Tibial artery (tissue), 4 donors: ENCODE results near the gene SRRM2.

Source experiments
- DNase-seq, 2 donors: peaks; one replicate each; pipeline ENCODE4 v3.0.0-alpha.2; 2019
- H3K27ac ChIP-seq, 2 donors: fragments of 200-600 bp; sonication (generic) in 1 of 2; 1 replicate in 1 of 2; 2 replicates in 1 of 2; pipeline ENCODE4 v1.5.1; 2018 to 2019; ENCODE audit warnings: mild to moderate bottlenecking in 1 of 2
- H3K27me3 ChIP-seq, 2 donors: fragments of 200-600 bp; sonication (generic) in 1 of 2; one replicate each; pipeline versions ENCODE4 v1.5.1 to v1.6.0; 2016 to 2019
- H3K36me3 ChIP-seq, 3 donors: fragments of 200-600 bp; sonication (generic) in 2 of 3; one replicate each; pipeline ENCODE4 v1.5.1; 2016 to 2019; ENCODE audit warnings: mild to moderate bottlenecking in 2 of 3
- H3K4me1 ChIP-seq, 4 donors: fragments of 200-600 bp; sonication (generic) in 2 of 4; 1 replicate in 3 of 4; 2 replicates in 1 of 4; pipeline ENCODE4 v1.5.1; 2016 to 2019
- H3K4me3 ChIP-seq, 2 donors: fragments of 200-600 bp; sonication (generic) in 1 of 2; 1 replicate in 1 of 2; 2 replicates in 1 of 2; pipeline ENCODE4 v1.5.1; 2018 to 2019; ENCODE audit warnings: mild to moderate bottlenecking in 2 of 2
- H3K9me3 ChIP-seq, 3 donors: fragments of 200-600 bp; sonication (generic) in 1 of 3; one replicate each; pipeline ENCODE4 v1.5.1; 2016 to 2019
- CTCF ChIP-seq, 2 experiments: fragments of 200-600 bp in 1 of 2; fragments of 450-650 bp in 1 of 2; IDR thresholded peaks; one replicate each; pipeline ENCODE4 v1.5.1; 2017 to 2019; ENCODE audit warnings: antibody characterized with exemption in 2 of 2, mild to moderate bottlenecking in 1 of 2, moderate library complexity in 1 of 2
- intact Hi-C: fragments of 100-400 bp; cut with DNase I; formaldehyde crosslinking; loops from one replicate; pipeline ENCODE4 v1.15.0; 2023; ENCODE audit warnings: low total_unique reads

SRRM2 gene

GRCh38 chr16:2762711-2763110 is 10.3 kb downstream of the SRRM2 start:
- intact Hi-C loops, result no loop called here
- no peaks in the 10 kb centered on the region for H3K9me3 ChIP-seq
- no peaks in the 10 kb centered on the region for H3K27me3 ChIP-seq
- H3K4me1 ChIP-seq, result peaks cover 0 to 3% (median 1%) of the 10 kb centered on the region in 4 donors
- no peak overlapping the region for H3K4me3 ChIP-seq
- no peak for DNase-seq
- H3K27ac ChIP-seq, result no peak overlapping the region
- H3K36me3 ChIP-seq, result peaks cover 100% of the 10 kb centered on the region in 3 donors
- TF ChIP-seq CTCF (IDR thresholded peaks at IDR 0.05), result no peak

GRCh38 chr16:2763173-2763572 is 10.7 kb downstream of the SRRM2 start:
- no peaks in the 10 kb centered on the region for H3K9me3 ChIP-seq

GRCh38 chr16:2764718-2765117 is 12.3 kb downstream of the SRRM2 start:
- Histone ChIP-seq H3K27me3 (no peaks in the 10 kb centered on the region), H3K27ac (no peak overlapping the region), H3K36me3 (peaks cover 100% of the 10 kb centered on the region in 3 donors), H3K9me3 (no peaks in the 10 kb centered on the region), H3K4me3 (no peak overlapping the region), H3K4me1 (peaks cover 0 to 18% (median 2%) of the 10 kb centered on the region in 4 donors)
- no peak for TF ChIP-seq CTCF (IDR thresholded peaks at IDR 0.05)
- intact Hi-C loops, result no loop called here
- DNase-seq, result no peak

More at GRCh38 chr16:2763173-2763572, 10.7 kb downstream of the SRRM2 start:
- no peak for TF ChIP-seq CTCF (IDR thresholded peaks at IDR 0.05)
- DNase-seq, result no peak
- Histone ChIP-seq H3K27ac (no peak overlapping the region), H3K36me3 (peaks cover 100% of the 10 kb centered on the region in 3 donors), H3K4me3 (no peak overlapping the region), H3K27me3 (no peaks in the 10 kb centered on the region), H3K4me1 (peaks cover 0 to 6% (median 0%) of the 10 kb centered on the region in 4 donors)
- intact Hi-C loops, result no loop called here

- no peak overlapping the region for H3K4me3 ChIP-seq
- DNase-seq, result no peak
- no peaks in the 10 kb centered on the region for H3K27me3 ChIP-seq
- H3K36me3 ChIP-seq, result peaks cover 100% of the 10 kb centered on the region in 3 donors
- H3K9me3 ChIP-seq, result no peaks in the 10 kb centered on the region
- no peak for TF ChIP-seq CTCF (IDR thresholded peaks at IDR 0.05)
- intact Hi-C loops, result no loop called here
- no peak overlapping the region for H3K27ac ChIP-seq
- H3K4me1 ChIP-seq, result peaks cover 0 to 18% (median 2%) of the 10 kb centered on the region in 4 donors
Observed at GRCh38 chr16:2765462-2766404, 13.3 kb downstream of the SRRM2 start.

GRCh38 chr16:2766430-2767139 is 14.1 kb downstream of the SRRM2 start:
- Histone ChIP-seq H3K4me1 (peaks cover 0 to 18% (median 2%) of the 10 kb centered on the region in 4 donors), H3K9me3 (no peaks in the 10 kb centered on the region), H3K4me3 (no peak overlapping the region), H3K27ac (no peak overlapping the region), H3K36me3 (peaks cover 100% of the 10 kb centered on the region in 3 donors), H3K27me3 (no peaks in the 10 kb centered on the region)
- no peak for TF ChIP-seq CTCF (IDR thresholded peaks at IDR 0.05)
- DNase-seq, result no peak
- intact Hi-C loops, result no loop called here
